WTC11 (cell line): ENCODE results near the gene GGA1. TPM values are rescaled to one million over a fixed set of nuclear protein-coding genes. Genes with fewer than 3 reads are reported as not detected.

Experiments used
- ATAC-seq: fragments of 200-7000 bp; cut with Tn5 transposase; 2 replicates; pipeline ENCODE4 v1.10.0; 2021; ENCODE audit warnings: mild to moderate bottlenecking, moderate library complexity
- CTCF ChIA-PET: fragments of 300-600 bp; sonication (Branson Sonifier 250); formaldehyde crosslinking; loops from one replicate; lab custom pipeline; 2021; ENCODE audit warnings: antibody characterized with exemption; lab: Charles Lee
- POLR2A ChIA-PET: fragments of 350-600 bp; sonication (Branson Sonifier 250); formaldehyde crosslinking; loops from one replicate; lab custom pipeline; 2021; ENCODE audit warnings: antibody characterized with exemption; lab: Charles Lee
- DNase-seq: peaks from one replicate; pipeline ENCODE4 v3.0.0; 2021; ENCODE audit warnings: low spot score
- H3K27ac Mint-ChIP-seq: 2 replicates; pipeline ENCODE4 v1.8.0; 2021; ENCODE audit warnings: mixed read lengths
- H3K27me3 Mint-ChIP-seq: 2 replicates; pipeline ENCODE4 v1.8.0; 2021; ENCODE audit warnings: low read depth, mild to moderate bottlenecking, moderate library complexity, mixed read lengths
- H3K36me3 Mint-ChIP-seq: 2 replicates; pipeline ENCODE4 v1.8.0; 2021; ENCODE audit warnings: mixed read lengths
- H3K4me1 Mint-ChIP-seq: 2 replicates; pipeline ENCODE4 v1.8.0; 2022; ENCODE audit warnings: mixed read lengths
- H3K4me3 Mint-ChIP-seq: 2 replicates; pipeline ENCODE4 v1.8.0; 2021; ENCODE audit warnings: mild to moderate bottlenecking, moderate library complexity, mixed read lengths
- H3K9me3 Mint-ChIP-seq: 2 replicates; pipeline ENCODE4 v1.8.0; 2021; ENCODE audit warnings: mixed read lengths
- ATF1 ChIP-seq: sonication (generic); formaldehyde crosslinking; IDR thresholded peaks from 2 replicates; pipeline ENCODE4 v1.8.1; 2023; ENCODE audit warnings: mild to moderate bottlenecking, moderate library complexity, missing genetic modification reagents
- ELF4 ChIP-seq: sonication (generic); formaldehyde crosslinking; IDR thresholded peaks from 2 replicates; pipeline ENCODE4 v1.8.1; 2022; ENCODE audit warnings: low read depth, mild to moderate bottlenecking, moderate library complexity, missing genetic modification reagents
- FOXK1 ChIP-seq: sonication (generic); formaldehyde crosslinking; IDR thresholded peaks from 2 replicates; pipeline ENCODE4 v1.8.0; 2022; ENCODE audit warnings: mild to moderate bottlenecking, moderate library complexity, missing genetic modification reagents
- IRF2 ChIP-seq: sonication (generic); formaldehyde crosslinking; IDR thresholded peaks from 2 replicates; pipeline ENCODE4 v1.8.0; 2022; ENCODE audit warnings: low read depth, missing genetic modification reagents, borderline replicate concordance
- MYBL2 ChIP-seq: sonication (generic); formaldehyde crosslinking; IDR thresholded peaks from 2 replicates; pipeline ENCODE4 v1.8.1; 2023; ENCODE audit warnings: mild to moderate bottlenecking, moderate library complexity, missing genetic modification reagents
- NFE2L1 ChIP-seq: sonication (generic); formaldehyde crosslinking; IDR thresholded peaks from 2 replicates; pipeline ENCODE4 v1.8.1; 2023; ENCODE audit warnings: missing genetic modification reagents
- ZNF219 ChIP-seq: sonication (generic); formaldehyde crosslinking; IDR thresholded peaks from 2 replicates; pipeline ENCODE4 v1.8.0; 2023; ENCODE audit warnings: missing genetic modification reagents, mild to moderate bottlenecking, borderline replicate concordance
- ZNF317 ChIP-seq: sonication (generic); formaldehyde crosslinking; IDR thresholded peaks from 2 replicates; pipeline ENCODE4 v1.8.1; 2023; ENCODE audit warnings: low read depth, mild to moderate bottlenecking, moderate library complexity, missing genetic modification reagents, borderline replicate concordance
- total RNA-seq: library from RNA; stranded (reverse); gene quantifications from 3 replicates; pipeline ENCODE4 v1.2.3, GENCODE V29; 2021
- TF ChIP-seq, protein P1 (sequence below): sonication (generic); formaldehyde crosslinking; IDR thresholded peaks from 2 replicates; pipeline ENCODE4 v1.8.0; 2022; ENCODE audit warnings: mild to moderate bottlenecking, missing genetic modification reagents
- TF ChIP-seq, protein P2 (sequence below): sonication (generic); formaldehyde crosslinking; IDR thresholded peaks from 2 replicates; pipeline ENCODE4 v1.8.1; 2023; ENCODE audit warnings: mild to moderate bottlenecking, missing genetic modification reagents, moderate library complexity
- TF ChIP-seq, protein P3 (sequence below): sonication (generic); formaldehyde crosslinking; IDR thresholded peaks from 2 replicates; pipeline ENCODE4 v1.8.0; 2023; ENCODE audit warnings: missing genetic modification reagents, mild to moderate bottlenecking, borderline replicate concordance
- TF ChIP-seq, protein P4 (sequence below): sonication (generic); formaldehyde crosslinking; IDR thresholded peaks from 2 replicates; pipeline ENCODE4 v1.8.1; 2022; ENCODE audit warnings: low read depth, mild to moderate bottlenecking, moderate library complexity, missing genetic modification reagents, borderline replicate concordance
- TF ChIP-seq, protein P5 (sequence below): sonication (generic); formaldehyde crosslinking; IDR thresholded peaks from 2 replicates; pipeline ENCODE4 v1.8.0; 2023; ENCODE audit warnings: mild to moderate bottlenecking, missing genetic modification reagents
- TF ChIP-seq, protein P6 (sequence below): sonication (generic); formaldehyde crosslinking; IDR thresholded peaks from 2 replicates; pipeline ENCODE4 v1.8.0; 2022; ENCODE audit warnings: mild to moderate bottlenecking, missing genetic modification reagents
- TF ChIP-seq, protein P7 (sequence below): sonication (generic); formaldehyde crosslinking; conservative IDR thresholded peaks from 2 replicates; pipeline ENCODE4 v1.8.1; 2022; ENCODE audit warnings: mild to moderate bottlenecking, missing genetic modification reagents
- TF ChIP-seq, protein P8 (sequence below): sonication (generic); formaldehyde crosslinking; IDR thresholded peaks from 2 replicates; pipeline ENCODE4 v1.8.1; 2023; ENCODE audit warnings: mild to moderate bottlenecking, moderate library complexity, missing genetic modification reagents
- TF ChIP-seq, protein P9 (sequence below): fragments of 250-450 bp; sonication (Bioruptor Pico); conservative IDR thresholded peaks from 2 replicates; pipeline ENCODE4 v1.9.0; 2021; ENCODE audit warnings: mild to moderate bottlenecking

GGA1 gene
- total RNA-seq, 1 experiment from 2014 or later = 66.3 TPM

DNA sequence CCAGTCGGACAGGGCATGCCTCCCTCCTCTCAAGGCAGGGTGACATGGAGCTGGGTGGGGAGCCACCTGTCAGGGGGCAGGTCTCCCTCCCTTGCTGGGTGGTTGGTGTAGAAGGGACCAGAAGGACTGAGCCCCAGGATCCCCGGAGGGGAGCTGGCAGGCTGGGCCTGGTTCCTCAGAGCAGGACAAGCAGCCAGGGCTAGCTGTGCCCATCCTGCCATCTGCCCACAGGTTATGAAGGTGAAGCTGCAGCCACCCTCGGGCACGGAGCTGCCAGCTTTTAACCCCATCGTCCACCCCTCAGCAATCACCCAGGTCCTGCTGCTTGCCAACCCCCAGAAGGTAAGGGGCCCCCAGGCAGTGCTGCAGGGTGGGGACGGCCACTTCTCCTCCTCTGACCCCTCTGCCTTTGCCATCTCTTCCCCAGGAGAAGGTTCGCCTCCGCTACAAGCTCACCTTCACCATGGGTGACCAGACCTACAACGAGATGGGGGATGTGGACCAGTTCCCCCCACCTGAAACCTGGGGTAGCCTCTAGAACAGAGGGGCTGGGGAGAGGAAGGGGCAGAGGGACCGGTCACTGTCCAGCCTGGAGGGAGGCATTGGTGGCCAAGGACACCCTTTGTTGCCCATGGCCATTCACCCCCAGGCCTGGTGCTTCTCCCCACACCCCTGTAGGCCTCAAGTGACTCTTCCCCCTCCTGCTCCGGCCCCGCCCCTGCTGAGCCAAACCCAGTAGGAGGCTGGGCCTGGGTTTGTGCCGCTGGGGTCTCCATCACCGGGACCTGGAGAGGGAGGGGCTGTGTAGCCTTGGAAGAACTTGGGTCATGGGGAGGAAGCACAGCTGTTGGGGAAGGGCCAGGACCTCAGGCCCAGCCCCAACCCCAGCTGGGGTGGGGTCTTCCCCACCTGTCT, 23.8 kb downstream of the GGA1 start:
- ChIA-PET CTCF (interaction anchor here (1.1 to 11.4 kb wide), 13 partner anchors 7 to 102 kb away, joined by 4 to 152 read pairs (median 11); partner anchors contain the start of genes GGA1, NOL12 and PDXP), POLR2A (interaction anchor here (0.6 to 1.6 kb wide), 3 partner anchors 11 to 1888 kb away, joined by 3 to 6 read pairs (median 3); partner anchors contain the start of genes ATF4 and PDXP)
- no peak overlapping the region for H3K4me3 Mint-ChIP-seq
- no peaks in the 10 kb centered on the region for H3K36me3 Mint-ChIP-seq
- no peak for ATAC-seq
- no peak for DNase-seq
- TF ChIP-seq, protein P1, sequence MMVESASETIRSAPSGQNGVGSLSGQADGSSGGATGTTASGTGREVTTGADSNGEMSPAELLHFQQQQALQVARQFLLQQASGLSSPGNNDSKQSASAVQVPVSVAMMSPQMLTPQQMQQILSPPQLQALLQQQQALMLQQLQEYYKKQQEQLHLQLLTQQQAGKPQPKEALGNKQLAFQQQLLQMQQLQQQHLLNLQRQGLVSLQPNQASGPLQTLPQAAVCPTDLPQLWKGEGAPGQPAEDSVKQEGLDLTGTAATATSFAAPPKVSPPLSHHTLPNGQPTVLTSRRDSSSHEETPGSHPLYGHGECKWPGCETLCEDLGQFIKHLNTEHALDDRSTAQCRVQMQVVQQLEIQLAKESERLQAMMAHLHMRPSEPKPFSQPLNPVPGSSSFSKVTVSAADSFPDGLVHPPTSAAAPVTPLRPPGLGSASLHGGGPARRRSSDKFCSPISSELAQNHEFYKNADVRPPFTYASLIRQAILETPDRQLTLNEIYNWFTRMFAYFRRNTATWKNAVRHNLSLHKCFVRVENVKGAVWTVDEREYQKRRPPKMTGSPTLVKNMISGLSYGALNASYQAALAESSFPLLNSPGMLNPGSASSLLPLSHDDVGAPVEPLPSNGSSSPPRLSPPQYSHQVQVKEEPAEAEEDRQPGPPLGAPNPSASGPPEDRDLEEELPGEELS = no peak
- TF ChIP-seq, protein P2, sequence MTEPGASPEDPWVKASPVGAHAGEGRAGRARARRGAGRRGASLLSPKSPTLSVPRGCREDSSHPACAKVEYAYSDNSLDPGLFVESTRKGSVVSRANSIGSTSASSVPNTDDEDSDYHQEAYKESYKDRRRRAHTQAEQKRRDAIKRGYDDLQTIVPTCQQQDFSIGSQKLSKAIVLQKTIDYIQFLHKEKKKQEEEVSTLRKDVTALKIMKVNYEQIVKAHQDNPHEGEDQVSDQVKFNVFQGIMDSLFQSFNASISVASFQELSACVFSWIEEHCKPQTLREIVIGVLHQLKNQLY (CRISPR knock-in tag) = no peak
- no peak for TF ChIP-seq ELF4 (CRISPR knock-in tag)
- TF ChIP-seq ATF1 (CRISPR knock-in tag) = no peak
- TF ChIP-seq, protein P3, sequence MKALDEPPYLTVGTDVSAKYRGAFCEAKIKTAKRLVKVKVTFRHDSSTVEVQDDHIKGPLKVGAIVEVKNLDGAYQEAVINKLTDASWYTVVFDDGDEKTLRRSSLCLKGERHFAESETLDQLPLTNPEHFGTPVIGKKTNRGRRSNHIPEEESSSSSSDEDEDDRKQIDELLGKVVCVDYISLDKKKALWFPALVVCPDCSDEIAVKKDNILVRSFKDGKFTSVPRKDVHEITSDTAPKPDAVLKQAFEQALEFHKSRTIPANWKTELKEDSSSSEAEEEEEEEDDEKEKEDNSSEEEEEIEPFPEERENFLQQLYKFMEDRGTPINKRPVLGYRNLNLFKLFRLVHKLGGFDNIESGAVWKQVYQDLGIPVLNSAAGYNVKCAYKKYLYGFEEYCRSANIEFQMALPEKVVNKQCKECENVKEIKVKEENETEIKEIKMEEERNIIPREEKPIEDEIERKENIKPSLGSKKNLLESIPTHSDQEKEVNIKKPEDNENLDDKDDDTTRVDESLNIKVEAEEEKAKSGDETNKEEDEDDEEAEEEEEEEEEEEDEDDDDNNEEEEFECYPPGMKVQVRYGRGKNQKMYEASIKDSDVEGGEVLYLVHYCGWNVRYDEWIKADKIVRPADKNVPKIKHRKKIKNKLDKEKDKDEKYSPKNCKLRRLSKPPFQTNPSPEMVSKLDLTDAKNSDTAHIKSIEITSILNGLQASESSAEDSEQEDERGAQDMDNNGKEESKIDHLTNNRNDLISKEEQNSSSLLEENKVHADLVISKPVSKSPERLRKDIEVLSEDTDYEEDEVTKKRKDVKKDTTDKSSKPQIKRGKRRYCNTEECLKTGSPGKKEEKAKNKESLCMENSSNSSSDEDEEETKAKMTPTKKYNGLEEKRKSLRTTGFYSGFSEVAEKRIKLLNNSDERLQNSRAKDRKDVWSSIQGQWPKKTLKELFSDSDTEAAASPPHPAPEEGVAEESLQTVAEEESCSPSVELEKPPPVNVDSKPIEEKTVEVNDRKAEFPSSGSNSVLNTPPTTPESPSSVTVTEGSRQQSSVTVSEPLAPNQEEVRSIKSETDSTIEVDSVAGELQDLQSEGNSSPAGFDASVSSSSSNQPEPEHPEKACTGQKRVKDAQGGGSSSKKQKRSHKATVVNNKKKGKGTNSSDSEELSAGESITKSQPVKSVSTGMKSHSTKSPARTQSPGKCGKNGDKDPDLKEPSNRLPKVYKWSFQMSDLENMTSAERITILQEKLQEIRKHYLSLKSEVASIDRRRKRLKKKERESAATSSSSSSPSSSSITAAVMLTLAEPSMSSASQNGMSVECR (CRISPR knock-in tag) = no peak
- TF ChIP-seq ZNF219 (CRISPR knock-in tag) = no peak
- TF ChIP-seq, protein P4, sequence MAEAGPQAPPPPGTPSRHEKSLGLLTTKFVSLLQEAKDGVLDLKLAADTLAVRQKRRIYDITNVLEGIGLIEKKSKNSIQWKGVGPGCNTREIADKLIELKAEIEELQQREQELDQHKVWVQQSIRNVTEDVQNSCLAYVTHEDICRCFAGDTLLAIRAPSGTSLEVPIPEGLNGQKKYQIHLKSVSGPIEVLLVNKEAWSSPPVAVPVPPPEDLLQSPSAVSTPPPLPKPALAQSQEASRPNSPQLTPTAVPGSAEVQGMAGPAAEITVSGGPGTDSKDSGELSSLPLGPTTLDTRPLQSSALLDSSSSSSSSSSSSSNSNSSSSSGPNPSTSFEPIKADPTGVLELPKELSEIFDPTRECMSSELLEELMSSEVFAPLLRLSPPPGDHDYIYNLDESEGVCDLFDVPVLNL (CRISPR knock-in tag) = no peak
- TF ChIP-seq, protein P5, sequence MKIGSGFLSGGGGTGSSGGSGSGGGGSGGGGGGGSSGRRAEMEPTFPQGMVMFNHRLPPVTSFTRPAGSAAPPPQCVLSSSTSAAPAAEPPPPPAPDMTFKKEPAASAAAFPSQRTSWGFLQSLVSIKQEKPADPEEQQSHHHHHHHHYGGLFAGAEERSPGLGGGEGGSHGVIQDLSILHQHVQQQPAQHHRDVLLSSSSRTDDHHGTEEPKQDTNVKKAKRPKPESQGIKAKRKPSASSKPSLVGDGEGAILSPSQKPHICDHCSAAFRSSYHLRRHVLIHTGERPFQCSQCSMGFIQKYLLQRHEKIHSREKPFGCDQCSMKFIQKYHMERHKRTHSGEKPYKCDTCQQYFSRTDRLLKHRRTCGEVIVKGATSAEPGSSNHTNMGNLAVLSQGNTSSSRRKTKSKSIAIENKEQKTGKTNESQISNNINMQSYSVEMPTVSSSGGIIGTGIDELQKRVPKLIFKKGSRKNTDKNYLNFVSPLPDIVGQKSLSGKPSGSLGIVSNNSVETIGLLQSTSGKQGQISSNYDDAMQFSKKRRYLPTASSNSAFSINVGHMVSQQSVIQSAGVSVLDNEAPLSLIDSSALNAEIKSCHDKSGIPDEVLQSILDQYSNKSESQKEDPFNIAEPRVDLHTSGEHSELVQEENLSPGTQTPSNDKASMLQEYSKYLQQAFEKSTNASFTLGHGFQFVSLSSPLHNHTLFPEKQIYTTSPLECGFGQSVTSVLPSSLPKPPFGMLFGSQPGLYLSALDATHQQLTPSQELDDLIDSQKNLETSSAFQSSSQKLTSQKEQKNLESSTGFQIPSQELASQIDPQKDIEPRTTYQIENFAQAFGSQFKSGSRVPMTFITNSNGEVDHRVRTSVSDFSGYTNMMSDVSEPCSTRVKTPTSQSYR (CRISPR knock-in tag) = no peak
- TF ChIP-seq, protein P6, sequence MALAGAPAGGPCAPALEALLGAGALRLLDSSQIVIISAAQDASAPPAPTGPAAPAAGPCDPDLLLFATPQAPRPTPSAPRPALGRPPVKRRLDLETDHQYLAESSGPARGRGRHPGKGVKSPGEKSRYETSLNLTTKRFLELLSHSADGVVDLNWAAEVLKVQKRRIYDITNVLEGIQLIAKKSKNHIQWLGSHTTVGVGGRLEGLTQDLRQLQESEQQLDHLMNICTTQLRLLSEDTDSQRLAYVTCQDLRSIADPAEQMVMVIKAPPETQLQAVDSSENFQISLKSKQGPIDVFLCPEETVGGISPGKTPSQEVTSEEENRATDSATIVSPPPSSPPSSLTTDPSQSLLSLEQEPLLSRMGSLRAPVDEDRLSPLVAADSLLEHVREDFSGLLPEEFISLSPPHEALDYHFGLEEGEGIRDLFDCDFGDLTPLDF (CRISPR knock-in tag) = no peak
- TF ChIP-seq IRF2 = no peak
- TF ChIP-seq, protein P7, sequence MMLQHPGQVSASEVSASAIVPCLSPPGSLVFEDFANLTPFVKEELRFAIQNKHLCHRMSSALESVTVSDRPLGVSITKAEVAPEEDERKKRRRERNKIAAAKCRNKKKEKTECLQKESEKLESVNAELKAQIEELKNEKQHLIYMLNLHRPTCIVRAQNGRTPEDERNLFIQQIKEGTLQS (CRISPR knock-in tag) = no peak
- no peak for TF ChIP-seq MYBL2 (CRISPR knock-in tag)
- TF ChIP-seq ZNF317 (CRISPR knock-in tag) = no peak
- TF ChIP-seq, protein P8, sequence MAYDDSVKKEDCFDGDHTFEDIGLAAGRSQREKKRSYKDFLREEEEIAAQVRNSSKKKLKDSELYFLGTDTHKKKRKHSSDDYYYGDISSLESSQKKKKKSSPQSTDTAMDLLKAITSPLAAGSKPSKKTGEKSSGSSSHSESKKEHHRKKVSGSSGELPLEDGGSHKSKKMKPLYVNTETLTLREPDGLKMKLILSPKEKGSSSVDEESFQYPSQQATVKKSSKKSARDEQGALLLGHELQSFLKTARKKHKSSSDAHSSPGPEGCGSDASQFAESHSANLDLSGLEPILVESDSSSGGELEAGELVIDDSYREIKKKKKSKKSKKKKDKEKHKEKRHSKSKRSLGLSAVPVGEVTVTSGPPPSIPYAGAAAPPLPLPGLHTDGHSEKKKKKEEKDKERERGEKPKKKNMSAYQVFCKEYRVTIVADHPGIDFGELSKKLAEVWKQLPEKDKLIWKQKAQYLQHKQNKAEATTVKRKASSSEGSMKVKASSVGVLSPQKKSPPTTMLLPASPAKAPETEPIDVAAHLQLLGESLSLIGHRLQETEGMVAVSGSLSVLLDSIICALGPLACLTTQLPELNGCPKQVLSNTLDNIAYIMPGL (CRISPR knock-in tag) = no peak
- TF ChIP-seq FOXK1 (CRISPR knock-in tag) = no peak
- TF ChIP-seq, protein P9, sequence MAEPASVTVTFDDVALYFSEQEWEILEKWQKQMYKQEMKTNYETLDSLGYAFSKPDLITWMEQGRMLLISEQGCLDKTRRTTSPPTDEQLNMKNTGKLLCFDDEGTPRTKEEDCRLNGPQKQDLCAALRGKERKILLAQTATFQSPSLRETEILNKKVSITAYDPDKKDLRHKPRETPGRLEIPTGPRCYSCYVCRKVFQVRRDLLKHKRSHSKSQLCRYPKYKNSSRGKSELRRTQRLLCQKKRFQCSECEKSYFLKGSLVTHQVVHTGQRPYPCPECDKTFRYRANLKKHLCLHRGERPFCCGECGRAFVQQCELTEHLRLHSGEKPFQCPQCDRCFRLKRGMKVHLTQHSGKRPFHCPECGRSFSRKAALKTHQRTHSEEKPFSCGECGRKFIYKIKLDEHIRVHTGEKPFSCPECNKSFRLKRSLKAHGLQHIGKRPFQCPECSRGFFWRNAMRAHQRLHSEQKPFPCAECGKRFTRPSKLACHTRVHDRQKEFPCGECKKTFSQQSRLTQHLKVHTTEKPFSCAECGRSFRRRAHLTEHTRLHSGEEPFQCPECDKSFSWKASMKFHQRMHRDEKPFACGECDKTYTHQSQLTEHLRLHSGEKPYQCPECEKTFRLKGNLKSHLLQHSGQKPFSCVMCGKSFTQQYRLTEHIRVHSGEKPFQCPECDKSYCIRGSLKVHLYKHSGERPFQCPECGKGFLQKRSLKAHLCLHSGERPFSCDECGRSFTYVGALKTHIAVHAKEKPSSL = no peak
- no peak for TF ChIP-seq NFE2L1 (CRISPR knock-in tag)
- H3K27me3 Mint-ChIP-seq = no peaks in the 10 kb centered on the region
- no peaks in the 10 kb centered on the region for H3K9me3 Mint-ChIP-seq
- peaks cover 15% of the 10 kb centered on the region for H3K4me1 Mint-ChIP-seq
- no peak overlapping the region for H3K27ac Mint-ChIP-seq
